COLO829 (cell line): Measurements from ENCODE around the gene TBC1D32.
"Not testable (repeated sequence)": the region's sequence is repeated elsewhere in the genome, so short reads cannot be mapped to it uniquely, and the experiment has no call there.

ENCODE experiments used
- DNase-seq: peaks from one replicate; pipeline ENCODE4 v3.0.0; 2012; ENCODE audit warnings: low spot score

Gene TBC1D32

DNA sequence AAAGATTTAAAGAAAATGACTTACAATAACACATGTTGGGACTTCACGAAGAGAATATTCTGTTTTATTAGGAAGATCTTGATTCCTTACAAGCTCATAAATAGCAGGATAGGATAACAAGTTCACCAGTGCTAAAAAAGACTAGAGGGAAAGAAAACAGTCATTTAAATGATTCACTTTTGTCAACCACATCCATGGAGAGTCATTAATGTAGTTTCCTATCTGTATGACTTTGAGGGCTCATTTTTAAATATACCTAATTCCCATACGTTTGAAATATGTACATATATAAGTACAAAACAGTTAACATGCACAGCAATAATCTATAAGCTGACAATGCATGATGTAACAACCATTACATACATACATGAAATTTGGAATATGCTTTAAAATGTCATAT lies 111.1 kb downstream of the TBC1D32 start:
- DNase-seq = no peak

DNA sequence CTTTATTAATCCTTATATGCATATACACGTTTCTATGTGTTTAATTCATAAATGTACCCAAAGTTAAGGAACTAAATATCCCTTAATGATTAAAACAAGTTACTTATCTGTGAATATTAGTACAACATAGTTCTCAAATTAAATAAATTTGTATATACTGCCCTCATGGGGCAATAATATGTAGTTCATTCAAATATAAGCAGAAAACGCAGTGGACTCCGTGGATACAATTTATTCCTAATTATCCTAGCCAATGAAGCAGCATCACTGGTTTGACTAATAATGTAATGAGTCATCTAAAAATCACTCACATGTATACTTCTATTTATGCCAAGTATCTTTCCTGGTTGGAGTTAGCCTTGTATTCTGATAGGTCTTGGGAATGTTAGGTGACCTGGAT lies 111.6 kb downstream of the TBC1D32 start:
- peak; percentile 25 for DNase-seq

DNA sequence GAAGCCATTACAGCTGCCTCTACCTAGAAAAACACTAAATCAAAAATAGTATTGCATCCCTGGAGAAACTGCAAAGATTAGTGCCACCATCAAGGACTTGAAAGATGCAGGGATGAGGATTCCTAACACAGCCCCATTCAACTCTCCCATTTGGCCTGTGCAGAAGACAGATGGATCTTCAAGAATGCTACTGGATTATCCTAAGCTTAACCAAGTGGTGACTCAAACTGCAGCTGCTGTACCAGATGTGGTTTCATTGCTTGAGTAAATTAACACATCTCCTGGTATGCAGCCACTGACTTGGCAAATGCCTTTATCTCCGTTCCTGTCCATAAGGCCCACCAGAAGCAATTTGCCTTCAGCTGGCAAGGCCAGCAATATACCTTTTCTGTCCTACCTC lies 117.4 kb downstream of the TBC1D32 start:
- DNase-seq = no peak

DNA sequence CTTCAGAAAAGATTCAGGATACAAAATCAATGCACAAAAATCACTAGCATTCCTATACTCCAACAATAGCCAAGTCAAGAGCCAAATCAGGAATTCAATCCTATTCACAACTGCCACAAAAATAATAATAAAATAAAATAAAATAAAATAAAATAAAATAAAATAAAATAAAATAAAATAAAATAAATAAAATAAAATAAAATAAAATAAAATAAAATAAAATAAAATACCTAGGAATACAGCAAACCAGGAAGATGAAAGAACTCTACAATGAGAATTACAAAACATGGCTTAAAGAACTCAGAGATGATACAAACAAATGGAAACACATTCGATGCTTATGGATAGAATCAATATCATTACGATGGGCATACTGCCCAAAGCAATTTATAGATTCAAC lies 120.9 kb downstream of the TBC1D32 start:
- DNase-seq = not testable (repeated sequence)

DNA sequence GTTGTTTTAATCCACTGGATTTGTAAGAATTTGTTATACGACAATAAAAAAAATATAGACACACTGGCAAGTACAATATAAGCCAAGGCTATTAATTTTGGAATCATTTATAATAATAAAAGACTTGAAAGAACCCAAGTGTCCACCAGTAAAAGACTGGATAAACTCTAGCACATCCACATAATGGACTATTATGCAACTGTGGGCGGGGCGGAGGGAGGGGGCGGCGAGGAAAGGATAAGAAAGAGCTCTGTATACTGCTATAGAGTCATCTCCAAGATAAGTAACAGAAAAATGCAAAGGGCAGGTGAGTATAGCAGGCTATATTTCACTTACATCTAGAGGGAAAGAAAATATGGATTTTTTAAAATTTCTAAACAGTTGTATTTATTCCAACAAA lies 123.3 kb downstream of the TBC1D32 start:
- peak; percentile 10 for DNase-seq

DNA sequence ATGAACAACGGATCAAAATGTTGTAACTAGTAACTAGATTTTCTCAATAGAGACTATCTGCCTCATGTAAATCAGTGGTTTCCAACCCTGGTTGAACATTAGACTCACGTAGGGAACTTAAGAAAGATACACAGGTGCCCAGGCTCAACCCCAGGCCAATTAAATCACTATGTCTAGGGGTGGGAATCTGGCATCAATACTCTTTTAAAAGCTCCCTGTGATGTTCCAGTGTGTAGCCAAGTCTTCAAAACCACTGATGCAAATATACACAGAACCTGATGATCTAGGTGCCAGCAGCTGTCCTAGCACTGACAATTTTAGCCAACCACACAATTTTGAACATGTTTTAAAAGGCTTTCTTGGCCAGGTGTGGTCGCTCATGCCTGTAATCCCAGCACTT lies 128.7 kb downstream of the TBC1D32 start:
- DNase-seq = no peak

DNA sequence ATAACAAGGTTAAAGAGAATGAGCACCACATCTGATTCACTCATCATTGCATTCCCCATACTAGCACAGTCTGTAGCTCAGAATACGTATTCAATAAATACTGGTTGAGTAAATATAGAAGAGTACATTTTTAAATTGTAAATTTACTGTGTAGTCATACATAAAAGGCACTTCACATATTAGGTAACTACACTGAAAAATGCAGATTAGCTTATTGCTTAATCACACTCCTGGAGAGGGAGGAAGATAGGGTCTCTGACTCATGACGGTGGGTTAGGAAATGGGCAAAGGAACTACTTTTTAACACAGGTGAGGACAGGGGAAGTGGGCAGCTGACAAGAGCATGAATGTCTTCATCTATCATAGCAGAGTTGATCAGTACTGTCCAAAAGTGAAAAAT lies 133.2 kb downstream of the TBC1D32 start:
- DNase-seq = no peak

DNA sequence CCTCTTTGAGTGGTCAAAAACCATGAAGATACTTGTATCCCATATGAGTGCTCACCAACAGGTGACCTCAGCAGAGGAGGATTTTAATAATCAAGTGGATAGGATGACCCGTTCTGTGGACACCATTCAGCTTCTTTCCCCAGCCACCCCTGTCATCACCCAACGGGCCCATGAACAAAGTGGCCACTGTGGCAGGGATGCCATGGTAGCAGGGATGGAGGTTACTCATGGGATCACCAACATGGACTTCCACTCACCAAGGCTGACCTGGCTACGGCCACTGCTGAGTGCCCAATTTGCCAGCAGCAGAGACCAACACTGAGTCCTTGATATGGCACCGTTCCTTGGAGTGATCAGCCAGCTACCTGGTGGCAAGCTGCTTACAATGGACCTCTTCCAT lies 138.2 kb downstream of the TBC1D32 start:
- DNase-seq = not testable (repeated sequence)

DNA sequence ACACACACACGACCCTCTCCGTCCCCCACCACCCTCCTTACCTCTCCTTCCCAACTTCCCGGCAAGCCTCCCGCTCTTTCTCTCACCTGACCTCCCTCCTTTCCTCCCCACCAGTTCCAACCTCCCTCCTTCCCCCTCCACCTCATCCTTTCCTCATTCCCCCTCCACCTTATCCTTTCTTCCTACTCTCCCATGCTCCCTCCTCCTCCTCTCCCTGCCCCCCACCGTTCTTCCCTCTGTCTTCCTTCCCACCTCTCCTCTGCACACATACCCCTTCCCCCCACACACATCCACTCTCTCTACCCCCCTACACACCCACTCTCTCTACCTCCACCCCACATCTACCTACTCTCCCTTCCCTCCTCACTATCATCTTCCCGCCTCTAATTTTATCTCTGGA lies 144.2 kb downstream of the TBC1D32 start:
- DNase-seq = no peak

DNA sequence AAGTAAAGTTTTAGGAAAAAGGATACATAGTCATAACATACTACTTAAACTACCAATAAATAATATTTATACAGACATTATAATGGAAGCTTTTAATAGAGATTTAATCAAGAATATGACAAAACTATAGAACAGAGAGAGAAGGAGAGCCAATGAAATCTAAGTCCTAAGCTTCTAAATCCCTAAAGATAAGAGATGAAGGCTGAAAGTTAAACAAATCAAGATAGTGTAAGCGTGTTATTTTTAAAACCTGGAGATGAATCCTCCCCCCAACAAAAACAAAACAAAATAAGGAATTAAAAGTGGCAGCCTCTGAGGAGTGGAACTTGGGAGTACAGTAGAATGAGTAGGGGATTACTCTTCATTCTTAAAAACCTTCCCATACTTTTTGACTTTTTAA lies 145.9 kb downstream of the TBC1D32 start:
- no peak for DNase-seq

DNA sequence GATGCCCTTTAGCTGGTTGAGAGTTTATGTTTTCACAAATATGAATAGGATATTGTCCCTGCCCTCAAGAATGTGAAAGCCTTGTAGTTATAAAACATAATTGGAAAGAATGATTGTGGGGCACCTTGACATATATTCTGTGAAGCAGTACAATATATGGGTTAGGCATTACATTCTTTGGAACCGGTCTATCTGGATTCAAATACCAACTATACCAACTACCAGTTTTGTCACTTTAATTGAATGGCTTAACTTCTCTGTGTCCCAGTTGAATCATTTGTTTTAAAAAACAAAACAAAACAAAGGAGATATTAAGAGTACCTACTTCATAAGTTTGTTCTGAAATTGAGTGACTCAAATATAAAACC lies 146.5 kb downstream of the TBC1D32 start:
- DNase-seq = no peak

DNA sequence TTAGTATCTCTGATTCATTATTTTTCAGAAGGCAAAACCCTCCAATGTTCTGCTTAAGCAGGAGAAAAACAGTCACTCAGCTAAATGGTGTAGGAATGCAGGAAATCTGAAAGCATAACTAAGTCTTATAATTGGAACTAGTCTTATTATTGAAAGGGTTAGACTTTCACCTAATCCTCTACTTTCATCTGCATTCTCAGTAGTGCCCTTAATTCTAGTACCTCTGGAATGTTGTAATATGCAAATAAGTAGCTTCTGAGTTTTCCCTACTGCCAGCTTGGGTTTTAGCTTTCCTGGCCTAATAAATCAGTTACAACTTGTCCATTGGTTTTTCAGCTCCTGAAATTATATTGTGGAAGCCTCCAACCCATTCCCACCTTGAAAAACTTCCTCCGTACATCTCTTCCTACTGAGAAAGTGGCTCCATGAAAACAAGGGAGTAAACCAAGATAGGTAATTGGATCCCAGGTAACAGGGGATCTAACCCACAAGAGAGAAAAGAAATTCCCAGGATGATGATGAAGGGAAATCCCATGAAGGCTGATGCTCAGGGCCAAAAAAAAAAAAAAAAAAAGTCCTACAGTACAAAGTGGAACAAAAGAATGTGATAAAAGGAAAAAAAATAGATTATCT lies 147.0 kb downstream of the TBC1D32 start:
- DNase-seq = no peak

DNA sequence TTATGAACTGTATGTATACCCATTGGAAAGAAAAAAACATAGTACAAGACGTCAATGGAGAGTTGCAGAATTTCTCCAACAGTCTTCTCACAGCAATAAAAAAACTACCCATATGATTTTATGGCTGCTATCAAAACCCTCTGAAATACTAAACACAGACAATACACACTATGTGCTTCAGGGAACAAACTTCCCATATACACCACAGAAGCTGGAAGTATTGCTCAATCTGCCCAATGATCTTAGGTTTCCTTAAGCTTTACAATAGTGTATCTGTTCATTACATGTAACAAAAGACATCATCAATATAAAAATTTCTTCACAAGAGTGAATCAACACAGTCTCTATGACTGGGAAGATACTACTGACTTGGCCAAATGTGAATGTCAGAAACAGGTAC lies 150.5 kb downstream of the TBC1D32 start:
- no peak for DNase-seq

DNA sequence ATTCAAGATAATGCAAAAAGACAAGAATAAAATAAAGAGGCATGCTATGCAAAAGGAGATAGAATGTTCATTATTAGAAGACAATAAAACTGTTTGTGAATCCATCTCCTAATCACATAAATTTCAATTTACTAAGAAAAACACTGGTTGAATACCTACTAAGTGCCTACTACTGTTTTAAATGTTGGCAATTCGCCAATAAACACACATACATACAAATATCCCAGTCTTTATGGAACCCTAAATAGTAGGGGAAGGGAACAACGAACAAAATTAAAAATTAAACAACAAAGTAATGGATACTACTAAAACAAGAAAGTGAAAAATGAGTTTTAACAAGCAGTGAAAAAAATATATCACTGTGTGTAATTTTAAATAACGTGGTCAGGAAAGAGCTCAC lies 158.5 kb downstream of the TBC1D32 start:
- no peak for DNase-seq

DNA sequence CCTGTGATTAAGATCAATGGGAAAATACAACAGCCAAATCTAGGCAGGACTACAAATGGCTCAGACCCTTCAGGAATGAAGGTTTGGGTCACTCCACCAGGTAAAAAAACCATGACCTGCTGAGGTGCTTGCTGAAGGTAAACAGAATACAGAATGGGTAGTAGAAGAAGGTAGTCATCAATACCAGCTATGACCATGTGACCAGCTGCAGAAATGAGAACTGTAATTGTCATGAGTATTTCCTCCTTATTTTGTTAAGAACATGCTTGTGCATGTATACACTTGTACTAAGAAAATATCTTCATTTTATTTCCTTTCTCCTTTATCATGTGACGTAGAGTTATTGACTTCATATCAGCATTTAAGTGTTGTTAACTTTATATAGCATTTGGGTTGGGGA lies 161.8 kb downstream of the TBC1D32 start:
- not testable (repeated sequence) for DNase-seq

DNA sequence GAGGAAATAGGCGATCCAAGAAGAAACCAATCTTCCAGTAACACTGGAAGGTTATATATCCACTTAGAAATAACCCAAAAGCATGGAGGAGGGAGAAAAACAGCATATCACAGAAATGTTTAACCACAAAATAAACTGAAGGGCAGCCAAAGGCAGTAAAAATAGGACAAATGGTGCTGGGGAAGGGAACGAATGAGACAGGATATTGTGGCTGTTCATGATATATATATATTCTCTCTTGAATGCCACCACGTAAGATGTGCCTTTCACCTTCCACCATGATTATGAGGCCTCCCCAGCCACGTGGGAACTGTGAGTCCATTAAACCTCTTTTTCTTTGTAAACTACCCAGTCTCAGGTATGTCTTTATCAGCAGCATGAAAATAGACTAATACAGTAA lies 162.4 kb downstream of the TBC1D32 start:
- DNase-seq = no peak

DNA sequence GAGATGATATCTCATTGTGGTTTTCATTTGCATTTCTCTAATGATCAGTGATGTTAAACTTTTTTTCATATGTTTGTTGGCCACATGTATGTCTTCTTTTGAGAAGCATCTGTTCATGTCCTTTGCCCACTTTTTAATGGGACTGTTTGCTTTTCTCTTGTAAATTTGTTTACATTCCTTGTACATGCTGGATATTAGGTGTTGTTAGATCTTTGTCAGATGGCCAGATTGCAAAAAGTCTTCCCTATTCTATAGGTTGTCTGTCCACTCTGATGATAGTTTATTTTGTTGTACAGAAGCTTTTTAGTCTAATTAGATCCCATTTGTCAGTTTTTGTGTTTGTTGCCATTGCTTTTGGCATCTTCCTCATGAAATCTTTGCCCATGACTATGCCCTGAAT lies 172.4 kb downstream of the TBC1D32 start:
- no peak for DNase-seq

DNA sequence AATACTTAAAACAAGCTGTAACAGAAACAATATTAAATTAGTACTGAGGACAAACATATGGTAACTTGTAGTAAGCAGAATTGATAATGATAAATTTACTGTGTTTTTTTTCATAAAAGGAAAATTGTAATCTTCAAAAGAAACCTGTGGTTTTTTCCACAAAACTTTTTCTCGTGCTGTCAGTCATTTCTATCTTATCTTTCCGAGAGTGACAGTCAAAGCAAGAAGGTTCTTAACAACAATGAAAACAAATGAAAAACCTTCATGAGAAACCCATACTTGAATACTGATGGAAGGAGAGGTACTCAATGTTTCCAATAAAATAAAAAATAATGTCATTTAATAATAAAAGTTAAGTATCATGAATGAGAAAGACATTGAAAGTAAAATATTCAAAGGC lies 174.0 kb downstream of the TBC1D32 start:
- DNase-seq = no peak

DNA sequence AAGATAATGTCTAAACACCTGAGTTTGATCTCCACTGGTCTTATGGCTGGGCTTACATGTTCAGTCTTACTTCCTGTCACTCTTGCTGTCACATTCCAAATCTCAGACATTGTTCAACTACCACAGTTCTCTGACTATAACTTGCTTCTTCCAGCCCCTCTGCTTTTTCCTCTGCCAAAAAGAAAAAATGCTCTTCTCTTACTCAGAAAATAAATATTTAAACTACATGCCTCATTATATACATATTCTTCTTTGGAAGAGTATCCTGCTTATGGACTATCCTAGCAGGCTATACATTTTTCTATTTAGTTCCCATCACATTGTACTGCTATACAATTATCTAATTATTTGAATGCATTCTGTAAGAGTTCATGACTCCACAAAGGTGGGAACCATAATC lies 175.4 kb downstream of the TBC1D32 start:
- no peak for DNase-seq

DNA sequence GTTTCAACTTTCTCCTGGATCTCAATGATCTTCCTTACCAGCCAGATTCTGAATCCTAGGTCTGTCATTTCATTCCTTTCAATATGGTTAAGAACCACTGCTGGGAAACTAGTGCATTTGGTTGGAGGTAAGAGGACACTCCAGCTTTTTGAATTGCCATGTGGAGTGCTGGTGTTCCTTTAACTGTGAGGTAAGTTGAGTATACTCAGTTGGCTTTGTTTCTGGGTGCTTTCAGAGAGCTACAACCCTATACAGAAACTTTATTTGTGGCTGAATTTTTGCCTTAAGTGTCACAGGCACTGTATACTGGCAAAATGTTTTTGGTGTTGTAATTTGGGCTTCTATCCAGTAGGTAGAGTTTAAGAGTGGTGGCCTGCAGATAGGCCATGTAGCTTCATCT lies 175.8 kb downstream of the TBC1D32 start:
- no peak for DNase-seq

DNA sequence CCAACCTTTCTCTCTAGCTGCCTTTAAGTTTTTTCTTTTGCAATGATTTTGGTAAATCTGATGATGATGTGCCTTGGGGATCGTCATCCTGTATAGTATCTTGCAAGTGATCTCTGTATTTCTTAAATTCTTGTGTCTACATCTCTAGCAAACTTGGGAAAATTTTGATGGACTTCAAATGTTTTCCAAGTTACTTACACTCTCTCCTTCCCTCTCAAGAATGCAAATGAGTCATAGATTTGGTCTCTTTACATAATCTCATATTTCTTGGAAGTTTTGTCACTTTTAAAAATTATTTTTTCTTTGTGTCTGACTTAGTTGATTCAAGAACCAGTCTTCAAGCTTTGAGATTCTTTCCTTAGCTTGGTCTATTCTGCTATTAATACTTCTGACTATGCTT lies 176.4 kb downstream of the TBC1D32 start:
- DNase-seq = no peak

DNA sequence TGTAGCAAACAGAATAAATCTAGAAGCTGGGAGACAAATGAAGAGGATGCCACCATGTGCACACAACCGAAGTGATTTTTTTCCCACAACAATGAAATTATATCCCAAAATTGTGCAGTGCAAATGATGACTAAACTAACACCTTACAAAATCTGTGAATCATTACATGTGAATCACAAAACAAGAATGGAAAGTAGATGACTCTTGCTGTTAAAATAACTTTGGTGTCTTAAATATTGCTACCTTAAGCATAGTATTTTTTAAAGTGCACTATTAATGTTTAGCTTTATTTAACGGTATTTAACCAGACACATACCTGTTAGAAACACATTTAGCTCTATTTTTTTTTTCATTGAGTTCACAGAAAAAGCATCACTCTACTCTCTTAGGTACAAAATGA lies 190.8 kb downstream of the TBC1D32 start:
- no peak for DNase-seq

DNA sequence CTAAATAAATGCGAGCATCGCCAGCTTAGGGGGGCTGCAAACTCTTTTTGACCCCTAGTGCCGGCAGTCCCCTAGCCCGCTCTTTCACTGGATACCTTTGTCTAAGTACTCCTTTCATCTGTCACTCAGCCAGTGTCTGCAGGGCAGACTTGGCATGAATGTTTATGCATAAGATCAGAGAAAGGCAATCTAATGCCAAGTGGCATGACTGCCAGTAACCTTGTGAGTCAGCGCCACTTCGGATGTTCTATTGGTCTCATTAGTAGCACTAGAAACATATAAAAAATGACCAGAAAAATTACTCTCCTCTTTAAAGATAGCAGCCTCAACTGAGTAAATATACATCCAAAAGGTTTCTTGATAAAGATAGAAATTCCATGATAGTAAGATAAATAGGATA lies 192.2 kb downstream of the TBC1D32 start:
- DNase-seq = no peak

DNA sequence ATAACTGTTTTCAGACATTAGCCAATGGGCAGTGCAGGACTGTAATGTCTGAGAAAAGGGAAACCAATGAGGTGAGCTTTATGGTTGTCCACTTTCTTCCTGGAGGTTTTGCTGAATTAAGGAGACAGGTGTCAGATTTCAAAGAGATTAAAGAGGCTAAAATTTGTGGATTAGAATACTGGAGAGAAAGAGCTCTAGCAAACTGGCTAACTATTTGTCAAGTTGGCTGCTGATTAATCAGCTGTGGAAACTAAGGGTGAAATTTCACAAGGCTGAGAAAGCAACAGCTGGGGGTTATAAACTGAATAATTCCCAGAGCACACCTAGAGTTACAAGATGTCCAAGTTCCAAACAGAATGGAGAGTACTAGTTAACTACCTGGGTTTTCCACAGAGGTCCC lies 198.9 kb downstream of the TBC1D32 start:
- DNase-seq = no peak

DNA sequence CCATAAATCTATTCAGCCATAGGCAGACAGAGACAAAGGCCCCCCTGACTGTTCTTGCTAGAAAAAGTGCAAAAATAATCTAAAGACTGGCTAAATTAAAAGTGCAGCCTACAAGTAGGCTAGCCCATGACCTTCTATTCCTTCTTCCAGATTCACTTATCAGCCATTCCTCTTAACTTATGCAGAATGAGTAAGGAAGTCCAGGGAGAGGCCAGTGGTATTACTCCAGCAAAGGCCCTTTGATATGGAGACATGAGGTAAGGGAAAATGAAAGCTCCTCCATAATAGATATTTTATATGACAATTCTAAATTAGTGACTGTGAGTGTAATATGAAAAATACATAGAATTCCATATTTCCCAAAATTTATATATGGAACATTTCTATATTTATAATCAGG lies 199.4 kb downstream of the TBC1D32 start:
- DNase-seq = no peak
